H1 (cell line): ENCODE results near the gene CISTR. TPM values are rescaled to one million over a fixed set of nuclear protein-coding genes. Genes with fewer than 3 reads are reported as not detected.
A peak's percentile ranks its signal among the peaks of the same experiment; 100 is the strongest.

ENCODE experiments used
- CTCF ChIA-PET: fragments of 300-600 bp; sonication (Branson Sonifier 250); formaldehyde crosslinking; loops from one replicate; lab custom pipeline; 2021; ENCODE audit not compliant: partially characterized antibody; lab: Charles Lee
- POLR2A ChIA-PET: fragments of 300-600 bp; sonication (Branson Sonifier 250); formaldehyde crosslinking; loops from one replicate; lab custom pipeline; 2021; ENCODE audit warnings: inconsistent platforms; ENCODE audit not compliant: partially characterized antibody; lab: Charles Lee
- DNase-seq, 2 experiments: peaks; one replicate each; pipeline versions ENCODE4 v3.0.0 to v3.0.0-alpha.2; 2010 to 2022; ENCODE audit warnings: low spot score in 2 of 2, low read depth in 1 of 2, mixed read lengths in 1 of 2
- FAIRE-seq: peaks from 2 replicates; lab custom pipeline; 2011; peaks lifted over from hg19 to GRCh38; lab: Jason Lieb, UNC
- H2AFZ ChIP-seq: 2 replicates; pipeline ENCODE4 v1.8.1; 2012; ENCODE audit warnings: low read length, inconsistent platforms
- H2AK5ac ChIP-seq: 2 replicates; pipeline ENCODE4 v1.6.1; 2013; ENCODE audit warnings: low read depth, low read length
- H2BK120ac ChIP-seq: replicated peaks from 2 replicates; pipeline ENCODE3; 2013; ENCODE audit warnings: low read depth, low read length, inconsistent platforms
- H2BK12ac ChIP-seq: 2 replicates; pipeline ENCODE4 v1.6.1; 2013; ENCODE audit warnings: low read depth, low read length
- H2BK15ac ChIP-seq: 2 replicates; pipeline ENCODE4 v1.6.1; 2013; ENCODE audit warnings: low read length
- H2BK20ac ChIP-seq: 2 replicates; pipeline ENCODE4 v1.6.1; 2013; ENCODE audit warnings: low read length
- H2BK5ac ChIP-seq: 2 replicates; pipeline ENCODE4 v1.6.1; 2013; ENCODE audit warnings: low read depth, low read length
- H3K14ac ChIP-seq: 2 replicates; pipeline ENCODE4 v1.6.1; 2013; ENCODE audit warnings: inconsistent platforms; ENCODE audit not compliant: insufficient read length
- H3K18ac ChIP-seq: 2 replicates; pipeline ENCODE4 v1.6.1; 2013; ENCODE audit warnings: low read length; ENCODE audit errors: extremely low read depth
- H3K23ac ChIP-seq: 2 replicates; pipeline ENCODE4 v1.6.1; 2013; ENCODE audit warnings: inconsistent platforms; ENCODE audit not compliant: insufficient read length
- H3K23me2 ChIP-seq: 2 replicates; pipeline ENCODE4 v1.6.1; 2013; ENCODE audit warnings: low read depth, low read length
- H3K27ac ChIP-seq: 2 replicates; pipeline ENCODE4 v1.6.1; 2011; ENCODE audit warnings: low read depth, low read length, inconsistent platforms
- H3K27me3 ChIP-seq, 4 experiments: replicated peaks in 1 of 4; 1 replicate in 1 of 4; 2 replicates in 3 of 4; pipeline versions ENCODE4 v1.6.1 to v1.8.1; 2011 to 2013; ENCODE audit warnings: low read length in 3 of 4, mild to moderate bottlenecking in 3 of 4, inconsistent platforms in 2 of 4, mixed read lengths in 2 of 4, moderate library complexity in 1 of 4; ENCODE audit not compliant: control insufficient read depth in 3 of 4, insufficient read depth in 3 of 4; ENCODE audit errors: extremely low read depth in 1 of 4
- H3K36me3 ChIP-seq, 4 experiments: 2 replicates each; pipeline versions ENCODE4 v1.6.1 to v1.8.1; 2011 to 2013; ENCODE audit warnings: mild to moderate bottlenecking in 4 of 4, low read length in 3 of 4, moderate library complexity in 2 of 4, control low read depth in 1 of 4, inconsistent platforms in 1 of 4; ENCODE audit not compliant: insufficient read depth in 4 of 4, control insufficient read depth in 2 of 4
- H3K4ac ChIP-seq: replicated peaks from 2 replicates; pipeline ENCODE3; 2013; ENCODE audit warnings: low read length, low read depth, mixed read lengths, inconsistent platforms; ENCODE audit not compliant: insufficient read length
- H3K4me1 ChIP-seq, 4 experiments: replicated peaks in 1 of 4; 1 replicate in 1 of 4; 2 replicates in 3 of 4; pipeline versions ENCODE4 v1.6.1 to v1.8.1; 2011 to 2013; ENCODE audit warnings: low read length in 3 of 4, inconsistent platforms in 2 of 4, mixed read lengths in 1 of 4; ENCODE audit not compliant: insufficient read depth in 4 of 4, control insufficient read depth in 3 of 4
- H3K4me2 ChIP-seq, 2 experiments: 2 replicates each; pipeline versions ENCODE4 v1.6.1 to v1.8.1; 2011 to 2013; ENCODE audit warnings: low read depth in 2 of 2, low read length in 2 of 2, control low read depth in 1 of 2, inconsistent platforms in 1 of 2, mild to moderate bottlenecking in 1 of 2; ENCODE audit not compliant: insufficient read depth in 1 of 2
- H3K4me3 ChIP-seq, 4 experiments: fragments of 200-600, 300-600 bp in 1 of 4; sonication (generic), shearing (Covaris generic), sonication (Bioruptor Twin) in 1 of 4; 2 replicates each; pipeline versions ENCODE4 v1.5.1 to v1.8.1; 2011 to 2016; ENCODE audit warnings: low read length in 4 of 4, low read depth in 3 of 4, control low read depth in 2 of 4, inconsistent platforms in 2 of 4, mild to moderate bottlenecking in 2 of 4, mixed read lengths in 1 of 4, moderate library complexity in 1 of 4; ENCODE audit not compliant: insufficient read depth in 2 of 4; ENCODE audit errors: extremely low read depth in 1 of 4
- H3K56ac ChIP-seq: replicated peaks from 2 replicates; pipeline ENCODE3; 2013; ENCODE audit warnings: low read depth, mild to moderate bottlenecking, mixed read lengths, low read length, inconsistent platforms; ENCODE audit not compliant: insufficient read length
- H3K79me1 ChIP-seq: 2 replicates; pipeline ENCODE4 v1.6.1; 2013; ENCODE audit warnings: low read depth, low read length, control low read depth
- H3K79me2 ChIP-seq, 2 experiments: 2 replicates each; pipeline versions ENCODE4 v1.6.1 to v1.8.1; 2012 to 2013; ENCODE audit warnings: low read length in 2 of 2, mild to moderate bottlenecking in 2 of 2, inconsistent platforms in 1 of 2; ENCODE audit not compliant: insufficient read depth in 2 of 2, control insufficient read depth in 1 of 2
- H3K9ac ChIP-seq, 4 experiments: replicated peaks in 1 of 4; 1 replicate in 1 of 4; 2 replicates in 3 of 4; pipeline versions ENCODE4 v1.6.1 to v1.8.1; 2011 to 2013; ENCODE audit warnings: low read depth in 3 of 4, low read length in 3 of 4, control low read depth in 2 of 4, mild to moderate bottlenecking in 2 of 4, moderate library complexity in 2 of 4, inconsistent platforms in 1 of 4; ENCODE audit errors: extremely low read depth in 1 of 4
- H3K9me3 ChIP-seq, 2 experiments: 2 replicates each; pipeline versions ENCODE4 v1.6.1 to v1.8.1; 2012 to 2013; ENCODE audit warnings: mild to moderate bottlenecking in 2 of 2, moderate library complexity in 2 of 2, control low read depth in 1 of 2, inconsistent platforms in 1 of 2, low read depth in 1 of 2, low read length in 1 of 2, mixed read lengths in 1 of 2; ENCODE audit not compliant: insufficient read depth in 2 of 2
- H4K20me1 ChIP-seq, 2 experiments: replicated peaks in 1 of 2; 2 replicates each; pipeline versions ENCODE3 to v1.8.1; 2011 to 2013; ENCODE audit warnings: inconsistent platforms in 2 of 2, low read length in 2 of 2, mild to moderate bottlenecking in 1 of 2; ENCODE audit not compliant: insufficient read depth in 2 of 2, control insufficient read depth in 1 of 2
- H4K5ac ChIP-seq: 2 replicates; pipeline ENCODE4 v1.6.1; 2013; ENCODE audit warnings: low read length, low read depth, mixed read lengths, inconsistent platforms; ENCODE audit not compliant: insufficient read length
- H4K8ac ChIP-seq: 2 replicates; pipeline ENCODE4 v1.8.0; 2013; ENCODE audit warnings: mild to moderate bottlenecking, moderate library complexity, low read length, inconsistent platforms; ENCODE audit not compliant: insufficient read depth; ENCODE audit errors: extremely low read depth
- H4K91ac ChIP-seq: replicated peaks from 2 replicates; pipeline ENCODE3; 2013; ENCODE audit warnings: low read length, mixed read lengths, inconsistent platforms; ENCODE audit not compliant: insufficient read length
- CEBPB ChIP-seq: IDR thresholded peaks from 2 replicates; pipeline ENCODE4 v1.6.1; 2012; ENCODE audit warnings: low read depth, low read length
- CHD2 ChIP-seq: IDR thresholded peaks from 2 replicates; pipeline ENCODE4 v1.6.1; 2012; ENCODE audit warnings: low read length, improper control_type of control experiment
- KDM4A ChIP-seq: IDR thresholded peaks from one replicate; pipeline ENCODE4 v1.7.1; 2012; ENCODE audit warnings: low read depth, mild to moderate bottlenecking, moderate library complexity, low read length, inconsistent platforms; ENCODE audit not compliant: severe bottlenecking
- WGBS, 2 experiments: shearing (Covaris generic) in 1 of 2; methylation state at CpG; one replicate each; pipeline versions ENCODE4 v1.1.6 to v1.1.7; 2013 to 2015; ENCODE audit warnings: low lambda C conversion rate in 2 of 2, mixed read lengths in 2 of 2, inconsistent platforms in 1 of 2, low coverage in 1 of 2, missing lambda C conversion rate in 1 of 2; ENCODE audit not compliant: insufficient replicate concordance in 2 of 2, insufficient coverage in 1 of 2, insufficient read length in 1 of 2; ENCODE audit errors: extremely low coverage in 1 of 2, missing lambda C conversion rate in 1 of 2; 5-methylcytosine and 5-hydroxymethylcytosine counted together
- polyA plus RNA-seq, 7 experiments: library from polyadenylated mRNA; depleted of rRNA in 3 of 7; stranded (reverse) in 5 of 7; unstranded in 2 of 7; fragments of >200 nt in 5 of 7; fragments of 200-250 nt in 2 of 7; gene quantifications; 1 replicate in 5 of 7; 2 replicates in 1 of 7; 4 replicates in 1 of 7; pipeline versions ENCODE4 v1.2.1 to v1.2.3, GENCODE V29; 2011 to 2013; ENCODE audit warnings: missing spikeins in 2 of 7, mixed read lengths in 2 of 7
- total RNA-seq: library from RNA; stranded (reverse); fragmentation: NEBNext Ultra II Directional; extraction: Animal tissue kit (Norgen Biotek cat#: 25700); gene quantifications from 2 replicates; pipeline ENCODE4 v1.2.1, GENCODE V29; 2021

CISTR gene
- total and polyA plus RNA-seq, 2 of the 8 experiments (the other 6 are each of a cell fraction or from before 2014, with no cell fraction given), result not detected

- Histone ChIP-seq H3K4me1 (peaks cover 3 to 22% (median 8%) of the 10 kb centered on the region in 4 experiments), H3K4ac (no peak overlapping the region), H2BK12ac (no peak overlapping the region), H3K79me1 (no peaks in the 10 kb centered on the region), H4K91ac (no peak overlapping the region), H3K23me2 (peaks cover 11% of the 10 kb centered on the region; the same call in 1 of the 2 replicates), H3K56ac (no peak overlapping the region), H3K27ac (no peak overlapping the region), H3K9ac (no peak overlapping the region), H4K5ac (no peak overlapping the region), H3K4me2 (peak overlapping the region; percentile 21 to 39; a peak in 3 of 4 replicates), H2BK15ac (no peak overlapping the region), H4K8ac (no peak overlapping the region), H2AFZ (no peak overlapping the region), H4K20me1 (no peaks in the 10 kb centered on the region), H2AK5ac (no peak overlapping the region), H2BK20ac (no peak overlapping the region), H3K14ac (no peak overlapping the region), H3K36me3 (no peaks in the 10 kb centered on the region), H2BK120ac (no peak overlapping the region), H2BK5ac (peak overlapping the region; percentile 76; the same call in 1 of the 2 replicates), H3K27me3 (peaks cover 29 to 50% (median 45%) of the 10 kb centered on the region in 4 experiments), H3K9me3 (no peaks in the 10 kb centered on the region), H3K79me2 (no peaks in the 10 kb centered on the region), H3K4me3 (0 out of 8 replicates have a peak overlapping the region, but pooled peaks of 1 of the 4 experiments have one; percentile 12), H3K23ac (no peak overlapping the region), H3K18ac (peak overlapping the region; percentile 16; the same call in 1 of the 2 replicates)
- TF ChIP-seq CEBPB, result no peak
- TF ChIP-seq KDM4A, result no peak
- TF ChIP-seq CHD2, result no peak
- DNase-seq, result no peak
- no peak for FAIRE-seq
- ChIA-PET POLR2A (interaction anchor here (0.7 to 1.3 kb wide), 2 partner anchors 80 to 186 kb away, joined by 3 read pairs; partner anchors contain the start of gene ATP5MC2), CTCF (interaction anchor here (0.5 to 7.5 kb wide), 28 partner anchors 10 to 451 kb away, joined by 3 to 152 read pairs (median 4); partner anchors contain the start of gene HOXC12)
- 36% methylated on average over 3 of the region's 3 CpGs; no CpG with 5 or more reads in 1 of the 2 experiments for WGBS, 2 experiments
Measured at GRCh38 chr12:53755893-53756292, 4.1 kb upstream of the CISTR start.
